ENCODE measurements around the gene CR1. TPM values are rescaled to one million over a fixed set of nuclear protein-coding genes. Genes with fewer than 3 reads are reported as not detected.

Gene CR1
- total RNA-seq, 1 experiment from 2014 or later: 0.13 TPM

- TF ChIP-seq ZBTB21 (CRISPR knock-in tag; IDR thresholded peaks at IDR 0.05; ENCODE audit: borderline replicate concordance): no peak
These were observed 25.0 kb upstream of the CR1 start (continued) for GRCh38 chr1:207470927-207471326.

- Mint-ChIP-seq H3K9me3 (peaks cover 6% of the 10 kb centered on the region; the same call in 1 of the 2 replicates), H3K27me3 (ENCODE audit: low read depth) (no peaks in the 10 kb centered on the region; the same call in 1 of the 2 replicates), H3K4me3 (no peak overlapping the region), H3K27ac (no peak overlapping the region), H3K4me1 (no peaks in the 10 kb centered on the region), H3K36me3 (no peaks in the 10 kb centered on the region)
- ChIA-PET POLR2A (no interaction called here), CTCF (no interaction called here)
- DNase-seq (ENCODE audit: low spot score) (no peak), ATAC-seq (no peak)
- TF ChIP-seq ZSCAN18 (CRISPR knock-in tag; IDR thresholded peaks at IDR 0.05) (no peak), TEAD4 (CRISPR knock-in tag; IDR thresholded peaks at IDR 0.05) (no peak), ATF6 (CRISPR knock-in tag; IDR thresholded peaks at IDR 0.05) (no peak), CREM (CRISPR knock-in tag; IDR thresholded peaks at IDR 0.05) (no peak), SOX15 (CRISPR knock-in tag; IDR thresholded peaks at IDR 0.05) (no peak), FOXP1 (CRISPR knock-in tag; IDR thresholded peaks at IDR 0.05; ENCODE audit: borderline replicate concordance) (no peak), SMAD4 (CRISPR knock-in tag; IDR thresholded peaks at IDR 0.05) (no peak), STAT6 (CRISPR knock-in tag; conservative IDR thresholded peaks at IDR 0.05; ENCODE audit: low read depth) (no peak), PRRX2 (CRISPR knock-in tag; IDR thresholded peaks at IDR 0.05) (no peak), E2F5 (CRISPR knock-in tag; IDR thresholded peaks at IDR 0.05) (no peak), ATF2 (CRISPR knock-in tag; IDR thresholded peaks at IDR 0.05; ENCODE audit: borderline replicate concordance, low read depth) (no peak), ZNF138 (CRISPR knock-in tag; conservative IDR thresholded peaks at IDR 0.05) (no peak), TEAD1 (CRISPR knock-in tag; IDR thresholded peaks at IDR 0.05) (no peak), MAX (CRISPR knock-in tag; IDR thresholded peaks at IDR 0.05) (no peak)
These were observed 21.7 kb upstream of the CR1 start for GRCh38 chr1:207474210-207474609.

- no peak for ATAC-seq
- no peaks in the 10 kb centered on the region for H3K9me3 Mint-ChIP-seq
- no peak overlapping the region for H3K27ac Mint-ChIP-seq
- no peaks in the 10 kb centered on the region; the same call in none of the 2 replicates for H3K27me3 Mint-ChIP-seq (ENCODE audit: low read depth)
- no peaks in the 10 kb centered on the region for H3K36me3 Mint-ChIP-seq
- H3K4me3 Mint-ChIP-seq: no peak overlapping the region
- no peak for DNase-seq (ENCODE audit: low spot score)
- TF ChIP-seq NFATC4 (CRISPR knock-in tag; IDR thresholded peaks at IDR 0.05): no peak
- no peak for TF ChIP-seq EMX1 (CRISPR knock-in tag; IDR thresholded peaks at IDR 0.05)
- no peak for TF ChIP-seq CDX4 (CRISPR knock-in tag; IDR thresholded peaks at IDR 0.05; ENCODE audit: borderline replicate concordance)
- no peak for TF ChIP-seq ATF2 (CRISPR knock-in tag; IDR thresholded peaks at IDR 0.05; ENCODE audit: borderline replicate concordance, low read depth)
- TF ChIP-seq MAX (CRISPR knock-in tag; IDR thresholded peaks at IDR 0.05): no peak
- no peak for TF ChIP-seq KAT7 (CRISPR knock-in tag; IDR thresholded peaks at IDR 0.05; ENCODE audit: borderline replicate concordance)
- TF ChIP-seq PRRX2 (CRISPR knock-in tag; IDR thresholded peaks at IDR 0.05): no peak
- no peak for TF ChIP-seq ETV6 (CRISPR knock-in tag; IDR thresholded peaks at IDR 0.05)
- no peak for TF ChIP-seq ESRRA (CRISPR knock-in tag; IDR thresholded peaks at IDR 0.05; ENCODE audit: borderline replicate concordance)
- TF ChIP-seq TEAD1 (CRISPR knock-in tag; IDR thresholded peaks at IDR 0.05): no peak
- no peak for TF ChIP-seq FOXJ3 (CRISPR knock-in tag; IDR thresholded peaks at IDR 0.05; ENCODE audit: borderline replicate concordance)
- H3K4me1 Mint-ChIP-seq: no peaks in the 10 kb centered on the region
- CTCF ChIA-PET: interaction anchor here (1.2 to 1.3 kb wide), 2 partner anchors 212 to 311 kb away, joined by 3 read pairs; no protein-coding TSS in a partner anchor
- POLR2A ChIA-PET: no interaction called here
These were observed 9.8 kb upstream of the CR1 start for GRCh38 chr1:207486198-207486597.

Measured in WTC11 (cell line).